NCI-H774 (cell line): ENCODE data around the gene TRPM1.
A peak's percentile ranks its signal among the peaks of the same experiment; 100 is the strongest.

Experiments used
- DNase-seq: peaks from one replicate; lab custom pipeline; 2025; lab: John Stamatoyannopoulos, UW

Gene TRPM1

DNA sequence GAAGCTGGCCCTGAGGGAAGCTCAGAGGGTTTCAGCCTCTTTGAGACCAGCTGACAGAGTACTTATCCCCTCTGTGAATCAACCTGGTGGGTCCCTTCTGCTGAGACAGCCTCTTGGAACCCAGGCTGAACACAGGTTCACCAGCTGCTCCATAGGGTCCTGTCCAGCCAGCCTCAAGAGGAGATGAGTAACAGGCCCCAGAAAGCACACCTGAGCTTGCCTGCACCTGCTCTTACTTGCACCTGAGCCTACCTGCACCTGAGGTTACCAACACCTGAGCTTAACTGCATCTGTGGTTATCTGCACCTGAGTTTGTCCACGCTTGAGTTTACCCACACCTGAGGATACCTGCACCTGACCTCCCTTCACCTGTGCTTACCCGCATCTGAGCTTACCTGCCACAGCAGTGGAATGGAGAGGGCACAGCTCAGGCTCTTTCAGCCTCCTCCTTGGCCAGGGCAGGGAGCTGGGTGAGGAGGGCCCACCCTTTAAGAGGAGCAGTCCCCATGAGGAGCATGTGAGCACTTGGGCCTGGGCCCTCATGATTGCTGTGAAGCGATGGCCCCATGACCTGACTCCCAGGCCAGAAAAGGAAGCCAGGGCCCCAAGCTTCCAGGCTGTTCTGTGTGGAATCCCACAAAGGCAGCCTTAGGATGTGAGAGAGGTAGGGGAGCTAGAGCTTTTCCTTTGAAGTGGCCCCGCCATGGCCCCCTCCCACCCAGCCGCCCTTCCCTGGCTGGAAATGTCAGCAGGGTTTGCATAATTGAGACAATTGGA is at the start of gene TRPM1:
Gene TRPM1, minus strand, starts transcription at position 464 of the 777 bp plus-strand sequence. CDS start 20,370 bp downstream, outside the sequence.
- no peak for DNase-seq

DNA sequence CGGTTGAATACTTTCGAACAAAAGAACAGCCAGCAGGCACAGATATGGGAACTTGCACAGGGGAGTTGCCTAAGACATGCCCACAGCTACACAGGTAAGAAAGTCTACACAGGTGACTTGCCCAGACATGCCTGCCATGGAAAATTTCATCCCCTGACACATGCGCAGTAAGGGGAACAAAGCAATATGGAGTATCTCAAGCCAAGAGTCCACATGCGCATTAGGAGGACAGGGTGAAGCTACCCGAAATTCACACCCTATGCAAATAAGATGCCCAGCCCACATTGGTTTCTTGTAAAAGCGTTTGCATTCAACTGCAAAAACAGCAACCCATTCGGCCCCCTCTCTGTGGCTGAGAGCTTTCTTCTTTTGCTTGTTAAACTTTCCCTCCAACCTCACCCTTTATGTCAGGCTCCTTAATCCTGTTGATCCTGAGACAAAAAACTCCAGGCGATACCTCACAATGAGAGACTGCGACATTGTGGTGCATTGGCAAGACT is 49.3 kb upstream of the TRPM1 start:
- DNase-seq: no peak

DNA sequence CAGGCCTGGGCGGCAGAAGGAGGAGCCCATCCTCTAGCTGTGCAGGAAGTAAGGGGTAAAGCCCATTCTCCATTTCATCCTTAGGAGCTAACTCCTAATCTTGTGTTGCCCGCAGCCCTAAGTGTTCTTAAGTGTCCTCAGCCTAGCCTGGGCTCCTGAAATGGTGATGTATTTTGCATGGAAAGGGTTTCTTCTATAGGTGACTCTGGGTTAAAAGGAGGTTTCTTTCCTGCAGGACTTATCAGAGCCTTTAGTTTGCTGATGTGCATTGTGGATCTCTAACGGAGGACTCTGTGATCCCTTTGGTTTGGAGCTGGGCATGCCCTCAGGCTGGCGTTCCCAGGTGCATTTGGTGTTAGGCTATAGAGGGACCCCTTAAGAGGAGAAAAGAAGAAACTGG is 48.5 kb upstream of the TRPM1 start:
- no peak for DNase-seq

DNA sequence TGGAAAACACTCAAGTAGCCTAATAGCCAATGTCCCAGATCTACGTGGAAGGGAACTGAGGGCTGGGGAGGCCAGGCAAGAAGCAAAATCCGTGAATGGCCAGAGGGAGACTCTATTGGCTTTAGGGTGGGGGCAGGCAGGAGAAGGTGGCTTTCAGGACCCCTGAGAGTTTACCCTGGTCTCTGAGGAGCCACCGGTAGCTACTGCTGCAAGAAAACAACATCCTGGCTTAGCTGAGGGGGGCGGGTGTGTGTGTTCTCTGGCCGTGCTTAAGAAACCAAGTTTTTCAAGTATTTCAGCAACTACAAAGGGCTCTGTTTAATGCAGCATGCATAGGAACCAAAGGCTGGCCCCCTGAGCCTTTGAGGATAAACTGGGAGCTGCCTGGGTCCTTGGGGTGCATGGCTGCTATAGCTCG is 47.6 kb upstream of the TRPM1 start:
- DNase-seq: no peak

DNA sequence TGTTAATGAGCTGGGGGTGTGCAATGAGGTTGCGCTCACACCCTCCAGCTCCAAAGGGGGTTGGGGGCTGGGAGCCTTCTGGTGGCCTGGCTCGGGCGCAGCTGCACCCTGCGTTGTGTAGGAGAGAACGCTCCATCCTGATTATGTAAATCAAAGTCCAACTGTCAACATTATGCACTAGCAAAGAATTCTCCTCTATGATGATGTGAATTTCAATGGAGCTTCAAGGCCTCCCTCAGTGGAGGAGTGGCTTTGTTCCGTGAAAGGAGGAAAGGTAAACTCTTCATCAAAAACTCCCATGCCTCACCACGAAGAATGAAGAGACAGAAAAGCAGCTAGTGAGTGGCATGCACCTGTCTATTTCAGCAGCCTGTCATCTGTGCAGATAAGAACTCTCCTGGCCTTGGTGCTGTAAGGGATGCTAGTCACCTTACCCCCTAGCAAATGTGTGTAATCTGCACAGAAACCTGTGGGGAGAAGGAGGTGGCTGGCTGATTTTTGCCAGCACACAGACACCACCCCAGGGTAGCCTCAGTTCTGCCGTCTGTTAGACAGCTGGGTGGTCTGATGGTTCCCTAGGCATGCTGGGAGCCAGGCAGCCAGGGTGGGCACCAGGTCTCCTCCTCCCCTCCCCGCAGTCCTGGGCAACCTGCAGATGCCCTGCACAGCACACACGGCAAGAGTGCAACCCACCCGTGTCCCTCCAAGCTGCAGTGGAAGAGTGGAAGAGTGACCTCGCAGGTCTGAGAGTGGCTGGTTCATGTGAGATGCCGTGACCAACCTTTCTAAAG is 47.0 kb upstream of the TRPM1 start:
- DNase-seq: no peak

DNA sequence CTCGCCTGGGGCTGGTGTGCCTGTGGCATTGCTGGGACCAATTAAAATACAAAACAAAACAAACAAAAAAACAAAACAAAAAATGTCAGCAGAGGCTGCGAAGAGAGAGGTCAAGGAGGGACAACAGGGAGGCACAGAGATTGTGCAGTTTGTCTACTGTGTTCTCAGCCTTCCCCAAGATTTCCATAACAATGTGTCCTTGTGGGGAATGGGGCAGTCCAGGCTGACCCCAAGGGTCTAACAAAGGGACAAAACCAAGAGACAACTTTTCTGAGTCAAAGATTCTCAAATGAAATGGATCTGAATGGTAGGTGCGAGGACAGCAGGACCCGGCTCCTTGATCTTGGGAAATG is 46.4 kb upstream of the TRPM1 start:
- DNase-seq: no peak

DNA sequence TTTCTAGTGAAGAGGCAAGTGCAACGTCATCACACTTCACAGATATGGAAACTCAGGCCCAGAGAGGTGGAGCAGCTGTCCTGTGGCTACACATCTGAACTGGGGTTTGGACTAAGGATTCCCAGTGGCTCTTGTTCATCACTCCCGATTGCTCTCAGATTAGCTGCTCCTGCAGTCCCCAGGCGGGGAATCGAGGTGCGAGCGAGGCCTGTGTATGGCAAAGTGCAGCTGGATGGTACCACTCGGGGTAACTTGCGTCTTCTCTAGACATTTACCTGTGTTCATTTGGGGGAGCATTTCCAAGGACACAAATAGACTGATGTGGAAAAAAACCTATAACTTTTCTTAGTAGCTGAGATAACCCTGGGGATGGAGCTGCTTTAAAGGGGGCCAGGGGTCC is 45.9 kb upstream of the TRPM1 start:
- DNase-seq: no peak

DNA sequence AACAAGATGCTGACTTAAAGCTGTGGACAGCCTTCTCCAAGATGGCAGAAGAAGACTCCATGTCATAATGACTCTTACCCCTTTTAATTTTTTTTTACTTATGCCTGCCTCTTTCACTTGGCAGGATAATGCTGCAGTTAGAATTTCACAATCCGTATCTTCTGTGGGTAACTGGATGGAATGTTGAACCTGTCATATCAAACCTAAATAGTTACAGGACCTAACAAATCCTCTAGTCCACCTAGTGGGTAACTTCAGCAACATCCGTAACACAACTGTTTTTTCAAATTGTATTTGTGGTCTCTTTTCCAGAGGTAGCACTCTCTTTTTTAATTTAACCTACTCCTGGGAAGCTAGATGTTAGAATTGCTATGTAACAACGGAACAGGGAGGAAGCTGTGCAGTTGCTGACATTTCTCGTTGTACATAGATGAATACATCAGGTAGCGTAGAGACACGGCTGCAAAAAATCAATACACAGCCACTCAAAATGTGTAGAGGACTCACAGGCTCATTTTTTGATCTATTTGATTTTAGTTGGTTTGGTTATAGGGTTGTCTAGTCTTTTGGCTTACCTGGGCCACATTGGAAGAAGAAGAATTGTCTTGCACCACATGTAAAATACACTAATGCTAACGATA is 43.9 kb upstream of the TRPM1 start:
- DNase-seq: no peak

DNA sequence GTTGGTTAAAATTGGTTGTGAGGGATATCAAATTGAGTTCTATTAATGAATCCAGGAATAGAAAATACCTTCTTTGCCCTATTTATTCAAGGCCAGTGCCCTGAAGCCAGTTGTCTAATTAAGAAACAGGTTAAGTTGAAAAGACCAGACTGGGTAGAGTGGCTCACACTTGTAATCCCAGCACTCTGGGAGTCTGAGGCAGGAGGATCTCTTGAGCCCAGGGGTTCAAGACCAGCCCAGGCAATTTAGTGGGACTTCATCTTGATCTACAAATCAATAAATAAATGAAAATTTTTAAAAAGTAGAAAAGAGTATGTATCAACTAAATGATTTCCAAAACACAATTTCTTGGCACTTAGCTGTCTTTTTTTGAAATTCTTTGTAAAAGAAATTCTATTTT is 40.3 kb upstream of the TRPM1 start:
- DNase-seq: no peak

DNA sequence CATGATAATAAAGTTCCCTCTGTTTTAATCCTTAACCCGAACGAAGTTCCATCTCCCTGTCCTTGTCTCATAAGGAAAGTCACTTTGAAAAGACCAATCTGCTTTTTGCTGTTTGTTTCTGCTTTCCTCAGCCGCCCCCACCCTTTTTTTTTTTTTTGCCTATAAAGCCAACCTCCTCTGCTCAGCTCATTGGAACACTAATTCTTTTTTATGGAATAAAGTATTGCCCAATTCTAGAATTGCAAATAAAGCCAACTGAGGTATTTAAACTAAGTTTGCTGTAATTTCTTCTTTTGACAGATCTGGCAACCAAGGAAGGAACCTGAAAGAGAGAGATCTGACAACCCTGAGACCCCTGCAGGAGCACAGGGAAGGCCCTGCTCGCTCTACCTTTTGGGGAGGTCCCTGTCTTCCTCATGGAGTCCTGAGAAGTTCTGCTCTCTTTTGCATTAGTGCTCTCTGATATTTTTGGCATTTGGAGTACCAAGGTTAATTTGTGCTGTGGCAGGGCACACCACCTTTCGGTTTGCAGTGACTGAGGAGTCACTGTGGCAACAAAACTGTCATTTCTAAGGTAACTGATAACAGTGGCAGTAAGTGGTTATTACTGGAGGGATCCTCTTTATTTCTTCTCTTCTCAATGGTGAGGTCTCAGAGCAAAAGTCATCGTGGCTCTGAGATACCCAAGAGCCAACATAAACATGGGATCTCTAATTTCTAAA is 35.2 kb upstream of the TRPM1 start:
- DNase-seq: no peak

DNA sequence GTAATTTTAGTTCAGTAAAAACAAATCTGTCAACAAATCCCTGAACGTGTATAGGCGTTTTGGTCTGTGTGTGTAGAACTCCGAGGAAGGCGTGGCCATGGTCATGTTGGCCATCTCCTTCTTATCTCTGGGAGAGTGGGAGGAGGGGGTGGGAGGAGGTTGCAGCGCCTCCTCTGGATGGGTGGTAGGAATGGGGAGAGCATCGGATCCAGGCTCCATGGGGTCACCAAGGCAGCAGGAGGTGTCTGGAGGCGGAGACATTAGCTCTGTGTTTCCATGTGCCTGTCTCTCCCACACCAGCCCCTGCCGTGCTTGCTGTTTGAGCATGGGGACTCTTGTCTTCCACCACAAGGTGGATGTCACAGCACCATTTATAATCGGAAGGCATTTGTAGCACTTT is 34.5 kb upstream of the TRPM1 start:
- DNase-seq: no peak

DNA sequence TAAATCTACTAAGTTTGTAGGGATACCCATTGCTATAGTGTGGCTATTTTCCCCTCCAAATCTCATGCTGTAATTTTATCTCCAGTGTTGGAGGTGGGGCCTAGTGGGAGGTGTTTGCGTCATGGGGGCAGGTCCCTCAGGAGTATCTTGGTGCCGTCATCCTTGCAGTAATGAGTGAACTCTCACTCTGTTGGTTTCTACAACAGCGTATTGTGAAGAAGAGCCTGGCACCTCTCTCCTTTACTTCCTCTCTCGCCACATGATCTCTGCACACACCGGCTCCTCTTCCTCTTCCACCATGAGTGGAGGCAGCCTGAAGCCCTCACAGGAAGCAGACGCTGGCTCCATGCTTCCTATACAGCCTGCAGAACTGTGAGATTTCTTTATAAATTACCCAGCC is 34.0 kb upstream of the TRPM1 start:
- no peak for DNase-seq

DNA sequence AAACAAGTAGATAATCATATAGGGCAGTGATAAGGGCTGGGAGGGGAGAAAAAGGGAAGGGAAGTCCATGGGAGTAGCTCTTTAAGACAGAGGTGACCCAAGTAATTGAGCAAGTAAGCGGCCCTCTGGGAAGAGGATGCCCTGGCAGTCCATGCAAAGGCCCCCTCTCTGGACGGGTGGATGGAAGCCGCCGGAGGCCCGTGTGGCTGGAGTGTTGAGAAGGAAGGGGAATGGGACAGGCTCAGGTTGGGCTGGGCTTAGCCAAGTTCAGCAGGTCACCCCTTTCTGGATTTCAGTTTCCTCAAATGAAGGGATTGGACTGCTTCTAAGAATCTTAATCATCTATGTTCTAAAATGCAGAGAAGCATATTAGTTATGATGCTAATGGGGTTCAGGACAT is 32.4 kb upstream of the TRPM1 start:
- DNase-seq: no peak

DNA sequence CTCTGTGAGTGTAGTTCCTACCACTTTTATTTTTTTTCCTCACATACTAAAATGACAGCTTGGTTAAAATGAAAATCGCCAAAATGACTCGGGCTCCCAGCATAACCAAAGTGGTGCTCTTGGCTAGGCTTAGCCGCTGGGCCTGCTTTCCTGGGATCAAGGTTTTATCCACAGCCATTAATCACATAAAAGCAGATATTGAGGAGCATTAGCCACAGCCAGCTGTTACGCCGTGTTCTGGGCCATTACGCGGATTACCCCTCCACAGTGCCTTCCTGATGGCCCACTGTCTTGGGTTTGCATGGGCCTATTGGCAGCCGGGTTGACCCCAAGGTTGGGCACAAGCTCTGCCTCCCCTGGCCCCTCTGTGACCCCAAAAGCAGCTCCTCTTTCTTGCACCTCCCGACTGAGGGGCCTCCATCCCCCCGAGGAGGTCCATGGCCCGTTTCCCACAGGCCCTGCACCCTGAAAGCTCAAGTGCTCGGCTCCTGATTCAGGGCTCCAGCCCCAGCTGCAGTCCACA is 30.4 kb upstream of the TRPM1 start:
- no peak for DNase-seq

DNA sequence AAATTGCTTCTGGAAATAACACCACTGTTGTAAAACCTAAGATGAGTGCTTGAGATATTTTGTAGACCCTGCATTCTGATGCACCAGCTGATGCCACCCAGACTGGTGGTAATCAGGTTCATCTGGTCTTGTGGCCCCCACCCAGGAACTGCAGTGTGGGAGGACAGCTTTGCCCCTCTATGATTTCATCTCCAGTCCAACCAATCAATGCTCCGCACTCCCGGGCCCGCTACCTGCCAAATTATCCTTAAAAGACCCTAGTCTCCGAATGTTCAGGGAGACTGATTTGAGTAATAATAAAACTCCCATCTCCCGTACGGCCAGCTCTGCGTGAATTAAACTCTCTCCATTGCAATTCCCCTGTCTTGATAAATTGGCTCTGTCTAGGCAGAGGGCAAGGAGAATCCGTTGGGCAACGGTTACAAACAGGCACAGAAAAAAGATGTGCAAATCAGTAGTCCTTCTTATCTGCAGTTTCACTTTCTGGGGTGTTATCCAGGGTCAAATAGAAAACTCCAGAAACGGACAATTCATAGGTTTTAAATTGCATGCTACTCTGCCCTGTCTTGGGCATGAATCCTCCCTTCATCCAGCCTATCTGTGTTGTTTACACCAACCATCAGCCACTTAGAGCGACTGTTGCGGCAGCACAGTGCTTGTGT is 29.2 kb upstream of the TRPM1 start:
- no peak for DNase-seq

DNA sequence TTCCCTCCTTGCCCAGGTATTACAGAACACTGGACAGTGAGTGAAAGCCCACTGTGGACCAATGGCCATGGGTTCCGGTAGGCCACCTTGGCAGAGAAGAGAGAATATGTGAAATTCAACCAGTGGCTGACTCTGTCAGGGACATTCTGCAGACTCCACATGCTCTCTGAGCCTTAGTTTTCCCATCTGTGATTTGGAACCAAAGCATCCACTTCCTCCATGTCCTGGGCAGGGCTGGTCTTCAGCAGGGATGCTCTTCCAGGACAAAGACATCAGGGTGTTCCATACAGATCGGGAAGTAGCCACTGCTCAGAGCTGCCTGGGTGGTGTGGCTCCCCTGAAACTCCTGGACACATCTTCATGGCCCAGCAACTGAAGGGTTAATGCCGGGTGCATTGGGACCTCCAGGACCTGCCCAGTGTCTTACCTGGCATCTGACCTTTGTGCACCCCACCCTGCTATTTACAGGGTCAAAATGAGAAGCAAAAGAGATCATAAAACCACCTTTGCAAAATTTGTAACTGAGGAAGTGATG is 28.3 kb upstream of the TRPM1 start:
- DNase-seq: no peak

DNA sequence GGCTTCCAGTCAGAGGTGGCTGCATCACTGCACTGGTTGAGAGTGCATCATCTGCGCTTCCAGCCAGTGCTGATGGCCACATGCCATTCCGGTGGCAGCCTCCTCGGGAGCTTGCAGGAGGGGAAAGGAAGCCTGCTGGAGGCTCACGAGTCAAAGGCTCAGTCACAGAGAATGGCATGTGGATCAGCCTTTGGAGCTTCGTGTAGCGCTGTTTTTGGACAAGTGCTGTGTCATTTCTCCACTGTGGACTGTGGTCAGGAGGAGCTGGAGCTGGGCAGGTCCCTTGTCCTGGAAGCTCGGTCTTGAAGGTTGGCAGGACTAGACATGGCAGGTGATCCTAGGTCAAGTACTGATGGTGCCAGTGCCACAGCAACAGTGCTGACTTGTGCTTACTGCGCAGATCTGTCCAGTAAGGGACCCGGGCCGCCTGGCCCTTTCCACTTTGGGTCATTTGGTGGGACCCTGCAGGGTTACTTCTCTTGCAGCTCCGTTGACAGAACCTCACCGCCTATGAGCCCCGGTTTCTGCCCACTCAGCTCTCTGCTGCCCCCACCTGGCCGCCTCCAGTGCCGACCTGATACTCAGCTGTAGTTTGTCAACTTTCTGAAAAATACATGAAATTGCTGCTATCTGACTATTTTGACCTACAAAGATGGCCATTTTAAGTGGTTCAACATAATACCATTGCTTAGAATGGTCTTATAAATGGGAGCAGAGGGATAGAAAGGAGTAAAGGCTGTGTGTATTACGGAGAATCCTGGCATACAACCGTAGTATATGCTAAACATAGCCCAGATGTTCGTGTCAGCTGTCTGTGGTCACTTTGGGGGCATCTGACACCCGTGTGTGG is 27.6 kb upstream of the TRPM1 start:
- DNase-seq: peak; percentile 38

DNA sequence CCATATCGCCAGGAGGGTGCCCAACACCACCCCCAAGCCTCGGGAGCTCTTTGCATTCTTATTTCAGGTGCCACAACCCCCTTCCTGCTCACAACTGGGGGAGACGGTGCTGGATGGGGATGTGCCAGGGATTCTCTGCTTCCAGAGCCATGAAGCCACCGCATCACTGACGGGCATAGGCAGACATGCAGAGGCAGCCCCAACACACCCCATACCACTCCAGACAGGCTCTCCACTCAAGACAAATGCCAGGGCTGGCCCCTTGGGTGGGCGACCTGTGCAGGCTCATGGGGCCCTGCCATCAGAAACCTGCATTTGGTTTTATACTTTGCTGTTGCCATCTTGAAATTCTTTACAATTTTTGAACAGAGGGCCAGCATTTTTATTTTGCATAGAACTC is 27.0 kb upstream of the TRPM1 start:
- no peak for DNase-seq

DNA sequence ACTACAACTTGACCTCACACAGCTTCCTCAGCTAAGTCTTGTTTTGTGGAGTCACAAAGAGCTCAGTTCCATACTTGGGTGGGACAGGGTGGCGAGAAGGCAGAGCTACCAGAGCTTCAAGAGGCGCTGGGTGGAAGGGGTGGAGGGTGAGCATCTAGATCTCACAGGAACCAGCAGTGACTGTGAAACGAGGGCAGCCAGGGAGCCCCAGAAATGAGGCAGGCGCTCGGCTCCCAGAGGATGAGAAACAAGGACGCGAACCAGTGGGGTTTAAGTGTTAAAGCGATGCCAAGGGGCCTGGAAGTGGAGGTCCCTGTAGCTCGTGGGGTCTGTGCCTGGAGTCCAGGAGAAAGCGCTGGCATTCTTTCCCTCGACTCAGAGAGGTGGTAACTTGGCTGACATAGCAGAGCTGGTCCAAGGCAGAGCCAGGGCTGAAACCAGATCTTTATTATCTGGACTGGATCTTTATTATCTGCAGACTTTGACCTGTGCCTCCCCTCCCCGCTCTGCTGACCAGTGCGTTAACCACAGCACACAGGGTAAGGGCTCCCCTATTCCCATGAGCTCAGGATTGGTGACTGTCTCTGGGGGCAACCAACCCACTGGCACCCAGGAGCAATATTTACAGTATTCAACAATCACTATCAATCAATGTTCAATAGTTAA is 26.2 kb upstream of the TRPM1 start:
- DNase-seq: no peak

DNA sequence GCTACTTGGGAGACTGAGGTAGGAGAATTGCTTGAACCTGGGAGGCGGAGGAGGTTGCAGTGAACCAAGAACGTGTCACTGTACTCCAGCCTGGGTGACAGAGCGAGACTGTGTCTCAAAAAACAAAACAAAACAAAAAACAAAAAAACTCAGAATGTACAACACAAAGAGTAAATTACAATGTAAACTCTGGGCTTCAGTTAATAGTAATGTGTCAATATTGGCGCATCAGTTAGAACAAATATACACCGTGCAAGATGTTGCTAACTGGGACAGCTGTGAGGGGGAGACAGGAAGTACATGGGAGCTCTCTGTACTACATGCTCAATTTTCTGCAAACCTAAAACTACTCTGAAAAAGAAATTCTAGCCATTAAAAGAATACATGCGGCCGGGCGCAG is 23.5 kb upstream of the TRPM1 start:
- DNase-seq: peak; percentile 61
